GM23338 (cell line): Measurements from ENCODE around the gene TRIM24. TPM values are rescaled to one million over a fixed set of nuclear protein-coding genes. Genes with fewer than 3 reads are reported as not detected.

ENCODE experiments used
- ATAC-seq: fragments of 200-7000 bp; cut with Tn5 transposase; 3 replicates; pipeline ENCODE4 v1.9.1; 2020
- DNase-seq: peaks from one replicate; pipeline ENCODE4 v3.0.0-alpha.2; 2015; ENCODE audit warnings: low spot score
- H2AFZ ChIP-seq: fragments of 200-600 bp; sonication (generic); 2 replicates; pipeline ENCODE4 v1.8.0; 2016; ENCODE audit warnings: antibody characterized with exemption, mild to moderate bottlenecking, moderate library complexity
- H3F3A ChIP-seq: fragments of 200-600 bp; sonication (generic); replicated peaks from 2 replicates; pipeline ENCODE4 v1.8.0; 2017; ENCODE audit warnings: antibody characterized with exemption, mixed run types, low read depth
- H3K27ac ChIP-seq: fragments of 200-600 bp; sonication (generic); 2 replicates; pipeline ENCODE4 v1.6.1; 2016; ENCODE audit warnings: low read depth
- H3K27me3 ChIP-seq: fragments of 200-600 bp; sonication (generic); 2 replicates; pipeline ENCODE4 v1.8.0; 2016; ENCODE audit warnings: mild to moderate bottlenecking, mixed run types, moderate library complexity; ENCODE audit not compliant: insufficient read depth
- H3K36me3 ChIP-seq: fragments of 200-600 bp; sonication (generic); 2 replicates; pipeline ENCODE4 v1.8.0; 2016; ENCODE audit warnings: mild to moderate bottlenecking; ENCODE audit not compliant: insufficient read depth
- H3K4me1 ChIP-seq: fragments of 200-600 bp; sonication (generic); 2 replicates; pipeline ENCODE4 v1.8.0; 2016; ENCODE audit warnings: mild to moderate bottlenecking, moderate library complexity; ENCODE audit not compliant: insufficient read depth
- H3K4me2 ChIP-seq: fragments of 200-600 bp; sonication (generic); 2 replicates; pipeline ENCODE4 v1.7.1; 2017; ENCODE audit warnings: mixed run types
- H3K4me3 ChIP-seq: fragments of 200-600 bp; sonication (generic); 2 replicates; pipeline ENCODE4 v1.6.1; 2016; ENCODE audit warnings: mixed run types
- H3K79me2 ChIP-seq: fragments of 200-600 bp; sonication (generic); replicated peaks from 2 replicates; pipeline ENCODE4 v1.8.0; 2017; ENCODE audit warnings: mild to moderate bottlenecking; ENCODE audit not compliant: insufficient read depth
- H3K9me2 ChIP-seq: fragments of 200-600 bp; sonication (generic); 2 replicates; pipeline ENCODE4 v1.8.0; 2017; ENCODE audit not compliant: insufficient read depth
- H4K20me1 ChIP-seq: fragments of 200-600 bp; sonication (generic); replicated peaks from 2 replicates; pipeline ENCODE4 v1.8.0; 2017; ENCODE audit warnings: mild to moderate bottlenecking; ENCODE audit not compliant: insufficient read depth
- H3K27ac Mint-ChIP-seq: 2 replicates; pipeline ENCODE4 v1.8.0; 2020; ENCODE audit warnings: inconsistent platforms, mild to moderate bottlenecking, moderate library complexity, mixed read lengths
- H3K27me3 Mint-ChIP-seq: 3 replicates; pipeline ENCODE4 v1.8.0; 2022; ENCODE audit warnings: low read depth, mild to moderate bottlenecking, moderate library complexity, mixed read lengths, inconsistent platforms; ENCODE audit not compliant: insufficient read depth, poor library complexity
- H3K36me3 Mint-ChIP-seq: 3 replicates; pipeline ENCODE4 v1.8.0; 2021; ENCODE audit warnings: low read depth, mild to moderate bottlenecking, inconsistent platforms, moderate library complexity, mixed read lengths
- H3K4me1 Mint-ChIP-seq: 3 replicates; pipeline ENCODE4 v1.8.0; 2020; ENCODE audit warnings: mild to moderate bottlenecking, inconsistent platforms, mixed read lengths
- H3K4me3 Mint-ChIP-seq: 3 replicates; pipeline ENCODE4 v1.8.0; 2021; ENCODE audit warnings: moderate library complexity, mild to moderate bottlenecking, inconsistent platforms, mixed read lengths
- H3K9me3 Mint-ChIP-seq: 3 replicates; pipeline ENCODE4 v1.8.0; 2020; ENCODE audit warnings: moderate library complexity, mild to moderate bottlenecking, inconsistent platforms, mixed read lengths
- CREB1 ChIP-seq: fragments of 250-450 bp; sonication (Bioruptor Pico); IDR thresholded peaks from 2 replicates; pipeline ENCODE4 v1.5.0; 2020; ENCODE audit warnings: low read depth, mild to moderate bottlenecking, moderate library complexity
- CTCF ChIP-seq, 2 experiments: fragments of 200-600 bp in 1 of 2; sonication (generic) in 1 of 2; conservative IDR thresholded peaks; 2 replicates each; pipeline versions ENCODE4 v1.5.1 to v1.6.1; 2016 to 2017; ENCODE audit warnings: antibody characterized with exemption in 2 of 2, low read depth in 2 of 2, mild to moderate bottlenecking in 2 of 2, moderate library complexity in 1 of 2
- ETS1 ChIP-seq: IDR thresholded peaks from 2 replicates; pipeline ENCODE4 v1.6.1; 2016; ENCODE audit warnings: antibody characterized with exemption
- EZH2 ChIP-seq: fragments of 200-600 bp; sonication (generic); IDR thresholded peaks from one replicate; pipeline ENCODE4 v1.8.0; 2017; ENCODE audit warnings: antibody characterized with exemption, mild to moderate bottlenecking, low read depth; ENCODE audit not compliant: unreplicated experiment
- EZH2phosphoT487 ChIP-seq: fragments of 200-600 bp; sonication (generic); IDR thresholded peaks from one replicate; pipeline ENCODE4 v1.8.1; 2018; ENCODE audit warnings: antibody characterized with exemption; ENCODE audit not compliant: unreplicated experiment
- JUNB ChIP-seq: IDR thresholded peaks from one replicate; pipeline ENCODE4 v1.6.1; 2016; ENCODE audit warnings: antibody characterized with exemption; ENCODE audit not compliant: unreplicated experiment
- NANOG ChIP-seq: IDR thresholded peaks from 2 replicates; pipeline ENCODE4 v1.6.1; 2016; ENCODE audit warnings: antibody characterized with exemption, borderline replicate concordance
- POLR2AphosphoS5 ChIP-seq: IDR thresholded peaks from 2 replicates; pipeline ENCODE4 v1.6.1; 2016; ENCODE audit warnings: antibody characterized with exemption, low read depth
- REST ChIP-seq: IDR thresholded peaks from one replicate; pipeline ENCODE4 v1.6.1; 2018; ENCODE audit warnings: antibody characterized with exemption; ENCODE audit not compliant: unreplicated experiment
- STAT1 ChIP-seq: IDR thresholded peaks from one replicate; pipeline ENCODE4 v1.6.1; 2016; ENCODE audit warnings: antibody characterized with exemption; ENCODE audit not compliant: unreplicated experiment
- ZNF114 ChIP-seq: fragments of 250-450 bp; sonication (Bioruptor Pico); IDR thresholded peaks from 2 replicates; pipeline ENCODE4 v1.5.0; 2020; ENCODE audit warnings: mild to moderate bottlenecking, moderate library complexity
- ZNF331 ChIP-seq: fragments of 250-450 bp; sonication (Bioruptor Pico); IDR thresholded peaks from 2 replicates; pipeline ENCODE4 v1.5.0; 2020; ENCODE audit warnings: low read depth, mild to moderate bottlenecking, moderate library complexity
- ZNF462 ChIP-seq: fragments of 250-450 bp; sonication (Bioruptor Pico); IDR thresholded peaks from 2 replicates; pipeline ENCODE4 v1.5.0; 2020; ENCODE audit warnings: mild to moderate bottlenecking, moderate library complexity
- polyA plus RNA-seq: library from polyadenylated mRNA; unstranded; fragments of >200 nt; fragmentation: Nextera tagmentation; extraction: Ambion mirVana; gene quantifications from 2 replicates; pipeline ENCODE4 v1.2.1, GENCODE V29; 2016
- total RNA-seq: library from RNA; depleted of rRNA; stranded (reverse); fragments of >200 nt; shearing (Covaris generic); gene quantifications from 2 replicates; pipeline ENCODE4 v1.2.3, GENCODE V29; 2014

TRIM24 gene
- total and polyA plus RNA-seq, 2 experiments from 2014 or later = 67.0 to 120 TPM

- Histone ChIP-seq H3K79me2 (peaks cover 100% of the 10 kb centered on the region), H2AFZ (no peak overlapping the region), H3K27me3 (no peaks in the 10 kb centered on the region), H3K4me1 (peaks cover 64% of the 10 kb centered on the region), H3F3A (no peaks in the 10 kb centered on the region), H4K20me1 (peaks cover 90% of the 10 kb centered on the region), H3K4me2 (peak overlapping the region; percentile 39; the same call in 1 of the 2 replicates), H3K27ac (peak overlapping the region; percentile 77), H3K36me3 (no peaks in the 10 kb centered on the region), H3K9me2 (no peaks in the 10 kb centered on the region), H3K4me3 (no peak overlapping the region)
- Mint-ChIP-seq H3K27ac (no peak overlapping the region), H3K27me3 (peaks cover 3% of the 10 kb centered on the region), H3K4me1 (peaks cover 59% of the 10 kb centered on the region), H3K4me3 (no peak overlapping the region), H3K36me3 (peaks cover 20% of the 10 kb centered on the region; the same call in 2 of the 3 replicates), H3K9me3 (no peaks in the 10 kb centered on the region; the same call in 2 of the 3 replicates)
- ATAC-seq (no peak), DNase-seq (no peak)
- TF ChIP-seq CTCF (conservative IDR thresholded peaks at IDR 0.05; ENCODE audit: low read depth in 2 of 2) = no peak
- TF ChIP-seq EZH2phosphoT487 = no peak
- TF ChIP-seq EZH2 = no peak
- no peak for TF ChIP-seq CREB1
- no peak for TF ChIP-seq ZNF331 (CRISPR knock-in tag)
- no peak for TF ChIP-seq ETS1
- no peak for TF ChIP-seq JUNB
- TF ChIP-seq NANOG = no peak
- no peak for TF ChIP-seq POLR2AphosphoS5
- no peak for TF ChIP-seq ZNF462 (CRISPR knock-in tag)
- no peak for TF ChIP-seq REST
- no peak for TF ChIP-seq ZNF114 (CRISPR knock-in tag)
- TF ChIP-seq STAT1 = no peak
Measured at GRCh38 chr7:138478499-138478908, 18.4 kb downstream of the TRIM24 start.
